Germinal center (tissue), 1 donor: ENCODE data around the gene HOXD10.

ENCODE experiments used
- DNase-seq: peaks from one replicate; pipeline ENCODE4 v3.0.0; 2012; ENCODE audit warnings: mixed read lengths, low spot score

Gene HOXD10

GRCh38 chr2:176165370-176166050 lies 48.9 kb downstream of the HOXD10 start:
- DNase-seq, result no peak

DNA sequence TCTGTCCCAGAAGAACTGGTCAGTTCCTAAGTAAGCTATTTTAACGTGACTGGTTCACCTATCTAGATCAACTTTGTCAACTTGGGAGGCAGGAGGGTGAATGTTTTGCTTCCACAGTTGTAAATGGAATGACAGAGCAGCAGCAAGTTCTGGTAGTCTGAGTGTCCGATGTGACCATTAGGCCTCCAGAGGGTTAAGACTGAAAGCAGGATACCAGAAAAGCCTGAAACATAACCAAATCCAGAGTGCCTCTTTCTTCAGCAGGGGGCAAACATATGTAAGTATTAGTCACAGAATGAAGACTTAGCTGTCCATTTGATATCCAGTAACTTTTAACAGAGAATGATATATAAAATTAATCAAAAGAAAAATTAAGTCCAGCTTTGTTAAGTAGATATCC lies 49.7 kb downstream of the HOXD10 start:
- DNase-seq, result no peak

DNA sequence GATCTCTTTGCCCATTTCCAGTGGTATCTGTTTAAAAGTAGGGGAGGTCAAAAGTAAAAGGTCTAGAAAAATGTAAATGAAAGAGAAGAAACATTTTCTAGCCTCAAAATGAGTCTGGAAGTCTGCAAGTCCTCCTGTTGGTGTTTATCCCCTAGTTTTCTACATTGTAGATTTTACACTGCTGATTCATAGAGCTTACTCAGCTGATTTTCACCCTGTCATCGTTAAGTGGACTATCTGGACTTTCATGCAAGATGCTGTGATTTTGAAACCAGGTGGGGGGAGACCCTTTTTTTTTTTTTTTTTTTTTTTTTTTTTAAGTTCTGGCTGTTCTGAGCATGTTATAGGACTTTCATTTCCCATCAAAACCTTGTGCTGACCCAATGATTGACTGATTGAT lies 50.8 kb downstream of the HOXD10 start:
- DNase-seq, result no peak

DNA sequence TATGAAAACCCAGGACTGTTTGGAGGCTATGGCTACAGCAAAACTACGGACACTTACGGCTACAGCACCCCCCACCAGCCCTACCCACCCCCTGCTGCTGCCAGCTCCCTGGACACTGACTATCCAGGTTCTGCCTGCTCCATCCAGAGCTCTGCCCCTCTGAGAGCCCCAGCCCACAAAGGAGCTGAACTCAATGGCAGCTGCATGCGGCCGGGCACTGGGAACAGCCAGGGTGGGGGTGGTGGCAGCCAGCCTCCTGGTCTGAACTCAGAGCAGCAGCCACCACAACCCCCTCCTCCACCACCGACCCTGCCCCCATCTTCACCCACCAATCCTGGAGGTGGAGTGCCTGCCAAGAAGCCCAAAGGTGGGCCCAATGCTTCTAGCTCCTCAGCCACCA lies 52.6 kb downstream of the HOXD10 start:
- DNase-seq, result no peak
